Thoracic aorta (tissue), 2 donors: ENCODE results near the gene MGAT1. TPM values are rescaled to one million over a fixed set of nuclear protein-coding genes. Genes with fewer than 3 reads are reported as not detected.
"Not testable (repeated sequence)": the region's sequence is repeated elsewhere in the genome, so short reads cannot be mapped to it uniquely, and the experiment has no call there.

Experiments used
- ATAC-seq: fragments of 150-250 bp; one replicate; pipeline ENCODE4 v1.8.0; 2017; ENCODE audit warnings: low read depth; ENCODE audit not compliant: insufficient number of reproducible peaks, low FRiP score
- DNase-seq: peaks from one replicate; pipeline ENCODE4 v3.0.0-alpha.2; 2020; ENCODE audit warnings: low spot score
- H3K27ac ChIP-seq, 2 donors: fragments of 200-600 bp; sonication (generic); 1 replicate in 1 of 2; 2 replicates in 1 of 2; pipeline ENCODE4 v1.5.1; 2016; ENCODE audit warnings: mild to moderate bottlenecking in 2 of 2, moderate library complexity in 2 of 2
- H3K27me3 ChIP-seq: fragments of 200-600 bp; sonication (generic); replicated peaks from 2 replicates; pipeline ENCODE4 v1.6.0; 2016; ENCODE audit warnings: mild to moderate bottlenecking; ENCODE audit not compliant: insufficient read depth
- H3K36me3 ChIP-seq: fragments of 200-600 bp; sonication (generic); one replicate; pipeline ENCODE4 v1.5.1; 2016
- H3K4me1 ChIP-seq, 2 donors: fragments of 200-600 bp; sonication (generic); 1 replicate in 1 of 2; 2 replicates in 1 of 2; pipeline versions ENCODE4 v1.5.1 to v1.6.0; 2016; ENCODE audit warnings: low read depth in 2 of 2, mild to moderate bottlenecking in 1 of 2; ENCODE audit not compliant: control insufficient read depth in 1 of 2
- H3K4me3 ChIP-seq: fragments of 200-600 bp; sonication (generic); 2 replicates; pipeline ENCODE4 v1.5.1; 2016; ENCODE audit warnings: mild to moderate bottlenecking
- H3K9me3 ChIP-seq: fragments of 200-600 bp; sonication (generic); 2 replicates; pipeline ENCODE4 v1.5.1; 2016
- total RNA-seq, 2 donors: library from RNA; depleted of rRNA; stranded (reverse); fragments of >200 nt; gene quantifications; one replicate each; pipeline versions ENCODE4 v1.1.0 to v1.2.3, GENCODE V29; 2016
- TF ChIP-seq, protein P1 (sequence below): fragments of 200-600 bp; sonication (generic); IDR thresholded peaks from one replicate; pipeline ENCODE4 v1.5.1; 2019; ENCODE audit warnings: antibody characterized with exemption

The MGAT1 gene
- total RNA-seq, 2 donors from 2014 or later: 226 to 244 TPM

DNA sequence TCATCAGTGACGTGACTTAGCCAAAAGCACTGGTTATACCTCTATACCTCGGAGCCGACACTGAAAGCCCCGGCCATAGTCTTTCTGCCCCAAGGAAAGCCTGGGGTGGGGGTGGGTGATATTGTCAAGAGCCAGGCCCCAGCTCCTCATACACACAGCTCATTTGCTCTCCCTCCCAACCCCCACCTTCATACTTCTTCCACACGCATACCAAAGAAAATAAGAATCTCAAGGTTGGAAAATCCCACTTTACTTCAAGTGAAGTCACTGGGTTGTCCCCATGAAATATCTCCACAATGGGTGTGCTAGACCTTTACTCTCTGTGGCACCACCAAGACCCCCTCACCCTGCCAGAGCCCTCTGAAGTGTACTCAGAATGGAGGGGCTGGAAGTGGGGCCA is 27.1 kb upstream of the MGAT1 start:
- no peak for ATAC-seq
- Histone ChIP-seq H3K36me3 (peaks cover 11% of the 10 kb centered on the region), H3K27ac (peak overlapping the region; percentile 97 to 98), H3K27me3 (no peaks in the 10 kb centered on the region), H3K4me1 (peaks cover 27 to 46% of the 10 kb centered on the region in 2 donors), H3K9me3 (peaks cover 3% of the 10 kb centered on the region), H3K4me3 (peak overlapping the region; percentile 91)
- no peak for DNase-seq
- TF ChIP-seq, protein P1, sequence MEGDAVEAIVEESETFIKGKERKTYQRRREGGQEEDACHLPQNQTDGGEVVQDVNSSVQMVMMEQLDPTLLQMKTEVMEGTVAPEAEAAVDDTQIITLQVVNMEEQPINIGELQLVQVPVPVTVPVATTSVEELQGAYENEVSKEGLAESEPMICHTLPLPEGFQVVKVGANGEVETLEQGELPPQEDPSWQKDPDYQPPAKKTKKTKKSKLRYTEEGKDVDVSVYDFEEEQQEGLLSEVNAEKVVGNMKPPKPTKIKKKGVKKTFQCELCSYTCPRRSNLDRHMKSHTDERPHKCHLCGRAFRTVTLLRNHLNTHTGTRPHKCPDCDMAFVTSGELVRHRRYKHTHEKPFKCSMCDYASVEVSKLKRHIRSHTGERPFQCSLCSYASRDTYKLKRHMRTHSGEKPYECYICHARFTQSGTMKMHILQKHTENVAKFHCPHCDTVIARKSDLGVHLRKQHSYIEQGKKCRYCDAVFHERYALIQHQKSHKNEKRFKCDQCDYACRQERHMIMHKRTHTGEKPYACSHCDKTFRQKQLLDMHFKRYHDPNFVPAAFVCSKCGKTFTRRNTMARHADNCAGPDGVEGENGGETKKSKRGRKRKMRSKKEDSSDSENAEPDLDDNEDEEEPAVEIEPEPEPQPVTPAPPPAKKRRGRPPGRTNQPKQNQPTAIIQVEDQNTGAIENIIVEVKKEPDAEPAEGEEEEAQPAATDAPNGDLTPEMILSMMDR: no peak

DNA sequence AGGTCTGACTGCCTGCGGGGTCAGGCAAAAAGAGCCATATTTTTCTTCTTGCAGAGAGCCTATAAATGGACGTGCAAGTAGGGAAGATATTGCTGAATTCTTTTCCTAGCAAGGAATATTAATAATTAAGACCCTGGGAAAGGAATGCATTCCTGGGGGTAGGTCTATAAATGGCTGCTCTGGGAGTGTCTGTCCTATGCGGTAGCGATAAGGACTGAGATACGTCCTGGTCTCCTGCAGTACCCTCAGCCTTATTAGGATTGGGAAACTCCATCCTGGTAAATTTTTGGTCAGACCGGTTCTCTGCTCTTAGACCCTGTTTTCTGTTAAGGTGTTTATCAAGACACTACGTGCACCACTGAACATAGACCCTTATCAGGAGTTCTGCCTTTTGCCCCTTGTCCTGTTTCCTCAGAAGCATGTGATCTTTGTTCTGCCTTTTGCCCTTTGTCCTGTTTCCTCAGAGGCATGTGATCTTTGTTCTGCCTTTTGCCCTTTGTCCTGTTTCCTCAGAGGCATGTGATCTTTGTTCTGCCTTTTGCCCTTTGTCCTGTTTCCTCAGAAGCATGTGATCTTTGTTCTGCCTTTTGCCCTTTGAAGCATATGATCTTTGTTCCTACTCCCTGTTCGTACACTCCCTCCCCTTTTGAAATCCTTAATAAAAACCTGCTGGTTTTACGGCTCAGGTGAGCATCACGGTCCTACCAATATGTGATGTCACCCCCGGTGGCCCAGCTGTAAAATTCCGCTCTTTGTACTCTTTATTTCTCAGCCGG is 26.3 kb upstream of the MGAT1 start:
- H3K27me3 ChIP-seq, H3K9me3 ChIP-seq, DNase-seq, ATAC-seq: not testable (repeated sequence)
- H3K4me3 ChIP-seq: peak overlapping the region; percentile 91
- H3K4me1 ChIP-seq: peaks cover 27 to 48% of the 10 kb centered on the region in 2 donors
- peaks cover 11% of the 10 kb centered on the region for H3K36me3 ChIP-seq
- H3K27ac ChIP-seq: peak overlapping the region; percentile 16 to 98

DNA sequence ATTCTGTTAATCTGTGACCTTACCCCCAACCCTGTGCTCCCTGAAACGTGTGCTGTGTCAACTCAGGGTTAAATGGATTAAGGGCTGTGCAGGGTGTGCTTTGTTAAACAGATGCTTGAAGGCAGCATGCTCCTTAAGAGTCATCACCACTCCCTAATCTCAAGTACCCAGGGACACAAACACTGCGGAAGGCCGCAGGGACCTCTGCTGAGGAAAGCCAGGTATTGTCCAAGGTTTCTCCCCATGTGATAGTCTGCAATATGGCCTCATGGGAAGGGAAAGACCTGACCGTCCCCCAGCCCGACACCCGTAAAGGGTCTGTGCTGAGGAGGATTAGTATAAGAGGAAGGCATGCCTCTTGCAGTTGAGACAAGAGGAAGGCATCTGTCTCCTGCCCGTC is 24.8 kb upstream of the MGAT1 start:
- not testable (repeated sequence) for H3K27ac ChIP-seq, H3K4me3 ChIP-seq, H3K27me3 ChIP-seq, H3K9me3 ChIP-seq, ATAC-seq, DNase-seq
- Histone ChIP-seq H3K36me3 (peaks cover 11% of the 10 kb centered on the region), H3K4me1 (peaks cover 19 to 42% of the 10 kb centered on the region in 2 donors)

DNA sequence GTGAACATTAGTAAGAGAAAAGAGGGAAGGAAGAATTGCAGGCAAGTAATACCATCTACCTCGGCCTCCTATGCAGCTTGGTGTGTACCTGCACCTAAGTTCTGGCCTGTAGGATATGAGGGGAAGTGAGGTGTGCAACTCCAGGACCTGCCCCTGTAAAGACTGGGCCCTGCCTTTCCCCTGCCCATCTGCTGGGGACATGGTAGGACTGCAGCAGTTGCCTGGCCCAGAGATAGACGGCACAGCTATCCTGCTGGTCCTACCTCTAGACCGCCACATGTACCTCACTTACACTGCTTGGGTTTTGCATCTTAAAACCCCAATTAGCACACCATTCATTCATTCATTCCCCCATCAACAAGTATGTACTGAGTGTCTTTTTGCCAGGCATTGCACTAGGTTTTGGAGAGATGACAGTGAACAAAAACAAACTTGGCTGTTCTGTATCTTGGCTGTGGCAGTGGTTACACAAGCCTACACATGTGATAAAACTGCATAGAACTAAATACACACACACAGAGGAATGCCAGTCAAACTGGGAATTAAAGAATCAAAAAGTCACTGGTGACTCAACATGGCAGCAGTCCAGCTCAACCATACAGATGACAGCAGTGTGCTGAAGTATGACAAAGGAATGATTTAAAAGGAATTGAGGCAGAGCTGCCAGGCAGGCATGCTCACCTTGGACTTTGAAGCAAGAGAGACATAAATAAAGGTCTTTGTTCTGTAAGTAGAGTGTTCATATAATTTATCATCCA is 23.3 kb upstream of the MGAT1 start:
- H3K4me3 ChIP-seq: no peak overlapping the region
- TF ChIP-seq, protein P1: no peak
- peak overlapping the region in 1 of 2 donors; percentile 48 for H3K27ac ChIP-seq
- H3K36me3 ChIP-seq: peaks cover 11% of the 10 kb centered on the region
- no peaks in the 10 kb centered on the region for H3K27me3 ChIP-seq
- peaks cover 3% of the 10 kb centered on the region for H3K9me3 ChIP-seq
- DNase-seq (peak; percentile 54), ATAC-seq (peak; percentile 40)
- H3K4me1 ChIP-seq: peaks cover 16 to 37% of the 10 kb centered on the region in 2 donors

DNA sequence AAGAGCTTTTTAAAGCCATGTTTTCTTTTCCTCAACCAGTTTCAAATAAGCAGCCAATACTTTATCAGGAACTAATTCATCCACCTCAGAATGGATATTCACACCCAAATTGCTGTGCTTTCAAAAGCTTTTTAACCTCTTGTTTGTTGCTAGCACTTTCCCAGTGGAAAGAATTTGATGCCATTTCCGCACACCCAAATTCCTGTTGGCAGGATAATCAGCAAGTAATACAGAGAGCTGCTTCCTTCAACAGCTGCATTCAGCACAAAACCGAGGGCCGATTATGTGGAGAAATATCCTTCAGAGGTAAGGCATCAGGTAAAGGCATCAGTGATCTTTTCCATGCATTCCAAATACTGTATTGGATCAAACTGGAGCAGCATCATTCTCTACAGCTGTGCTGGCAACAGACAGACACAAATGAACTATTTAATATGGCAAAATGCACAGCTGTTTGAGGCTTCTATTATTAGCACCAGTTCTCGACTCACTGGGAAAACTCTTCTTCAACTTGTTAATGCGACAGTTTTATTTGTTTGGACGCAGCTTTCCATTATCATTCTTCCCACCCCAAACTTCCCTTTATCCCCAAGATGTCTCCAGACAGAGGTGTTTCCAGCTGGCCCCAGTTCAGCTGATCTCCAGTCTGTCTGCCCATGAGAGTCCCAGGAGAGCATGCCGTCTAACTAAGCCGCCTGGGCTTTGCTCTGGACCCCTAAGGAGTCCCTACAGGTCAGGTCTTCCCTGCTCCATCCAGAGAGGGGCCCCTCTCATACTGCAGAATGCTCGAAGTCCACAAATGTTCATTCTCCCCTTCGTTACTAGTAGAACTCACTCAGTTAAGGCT is 22.2 kb upstream of the MGAT1 start:
- peak overlapping the region in 1 of 2 donors; percentile 48 for H3K27ac ChIP-seq
- peaks cover 8% of the 10 kb centered on the region for H3K36me3 ChIP-seq
- ATAC-seq (no peak), DNase-seq (no peak)
- H3K27me3 ChIP-seq: no peaks in the 10 kb centered on the region
- peaks cover 3% of the 10 kb centered on the region for H3K9me3 ChIP-seq
- H3K4me3 ChIP-seq: no peak overlapping the region
- TF ChIP-seq, protein P1: no peak
- peaks cover 18 to 39% of the 10 kb centered on the region in 2 donors for H3K4me1 ChIP-seq
